H9 (cell line): ENCODE results near the gene NTRK3. TPM values are rescaled to one million over a fixed set of nuclear protein-coding genes. Genes with fewer than 3 reads are reported as not detected.

Experiments
- DNase-seq: peaks from one replicate; pipeline ENCODE4 v3.0.0-alpha.2; 2017
- H2AFZ ChIP-seq: one replicate; pipeline ENCODE4 v1.6.1; 2013; ENCODE audit warnings: mild to moderate bottlenecking, low read length, control low read depth, moderate library complexity
- H2AK5ac ChIP-seq: 2 replicates; pipeline ENCODE4 v1.6.1; 2013; ENCODE audit warnings: low read length, control low read depth, mixed read lengths; ENCODE audit not compliant: insufficient read length
- H2BK120ac ChIP-seq: one replicate; pipeline ENCODE4 v1.6.1; 2013; ENCODE audit warnings: low read depth, mild to moderate bottlenecking, low read length, control low read depth, inconsistent platforms; ENCODE audit not compliant: poor library complexity, severe bottlenecking
- H2BK12ac ChIP-seq: 2 replicates; pipeline ENCODE4 v1.6.1; 2013; ENCODE audit warnings: low read length, control low read depth, mixed read lengths, low read depth; ENCODE audit not compliant: insufficient read length
- H2BK15ac ChIP-seq: 2 replicates; pipeline ENCODE4 v1.6.1; 2013; ENCODE audit warnings: low read depth, low read length, control low read depth
- H2BK20ac ChIP-seq: one replicate; pipeline ENCODE4 v1.6.1; 2013; ENCODE audit warnings: low read depth, mild to moderate bottlenecking, low read length, control low read depth, inconsistent platforms; ENCODE audit not compliant: poor library complexity, severe bottlenecking
- H2BK5ac ChIP-seq: 2 replicates; pipeline ENCODE4 v1.6.1; 2013; ENCODE audit warnings: low read length, control low read depth, mixed read lengths; ENCODE audit not compliant: insufficient read length
- H3K14ac ChIP-seq: 2 replicates; pipeline ENCODE4 v1.6.1; 2013; ENCODE audit warnings: low read length, control low read depth; ENCODE audit not compliant: insufficient read depth
- H3K18ac ChIP-seq: 2 replicates; pipeline ENCODE4 v1.6.1; 2013; ENCODE audit warnings: low read depth, mild to moderate bottlenecking, mixed read lengths, low read length, control low read depth; ENCODE audit not compliant: insufficient read length
- H3K23ac ChIP-seq: 2 replicates; pipeline ENCODE4 v1.6.1; 2013; ENCODE audit warnings: low read length, control low read depth, mixed read lengths, low read depth; ENCODE audit not compliant: insufficient read length
- H3K23me2 ChIP-seq: 2 replicates; pipeline ENCODE4 v1.6.1; 2013; ENCODE audit warnings: low read depth, mild to moderate bottlenecking, mixed read lengths, low read length, control low read depth; ENCODE audit not compliant: insufficient read length, poor library complexity, severe bottlenecking
- H3K27ac ChIP-seq: 2 replicates; pipeline ENCODE4 v1.5.1; 2013; ENCODE audit warnings: low read length, control low read depth, mixed read lengths, low read depth; ENCODE audit not compliant: insufficient read length
- H3K27me3 ChIP-seq: 2 replicates; pipeline ENCODE4 v1.6.1; 2013; ENCODE audit warnings: low read length, control low read depth, inconsistent platforms; ENCODE audit not compliant: insufficient read depth
- H3K4ac ChIP-seq: 2 replicates; pipeline ENCODE4 v1.6.1; 2013; ENCODE audit warnings: low read depth, mild to moderate bottlenecking, control low read depth, inconsistent platforms, low read length, moderate library complexity
- H3K4me1 ChIP-seq: 2 replicates; pipeline ENCODE4 v1.6.1; 2013; ENCODE audit warnings: low read length, control low read depth, inconsistent platforms; ENCODE audit not compliant: insufficient read depth
- H3K4me2 ChIP-seq: 2 replicates; pipeline ENCODE4 v1.6.1; 2013; ENCODE audit warnings: low read length, control low read depth, mixed read lengths; ENCODE audit not compliant: insufficient read length, insufficient read depth
- H3K56ac ChIP-seq: 2 replicates; pipeline ENCODE4 v1.6.1; 2013; ENCODE audit warnings: low read depth, mild to moderate bottlenecking, mixed read lengths, low read length, control low read depth; ENCODE audit not compliant: insufficient read length
- H3K79me1 ChIP-seq: 2 replicates; pipeline ENCODE4 v1.6.1; 2013; ENCODE audit warnings: low read depth, mild to moderate bottlenecking, moderate library complexity, low read length, control low read depth, inconsistent platforms; ENCODE audit not compliant: insufficient read depth, poor library complexity, severe bottlenecking
- H3K79me2 ChIP-seq: 2 replicates; pipeline ENCODE4 v1.6.1; 2013; ENCODE audit warnings: low read length, control low read depth, inconsistent platforms; ENCODE audit not compliant: insufficient read depth
- H3K9ac ChIP-seq: 2 replicates; pipeline ENCODE4 v1.6.1; 2013; ENCODE audit warnings: low read length, control low read depth, mixed read lengths; ENCODE audit not compliant: insufficient read length; ENCODE audit errors: extremely low read depth
- H3K9me3 ChIP-seq: one replicate; pipeline ENCODE4 v1.6.1; 2013; ENCODE audit warnings: low read depth, low read length, inconsistent platforms; ENCODE audit not compliant: control insufficient read depth
- H3T11ph ChIP-seq: one replicate; pipeline ENCODE4 v1.6.1; 2013; ENCODE audit warnings: mild to moderate bottlenecking, low read length, control low read depth, inconsistent platforms
- H4K20me1 ChIP-seq: one replicate; pipeline ENCODE4 v1.6.1; 2013; ENCODE audit not compliant: control insufficient read depth, insufficient read length, insufficient read depth
- H4K5ac ChIP-seq: 2 replicates; pipeline ENCODE4 v1.6.1; 2013; ENCODE audit warnings: low read depth, mild to moderate bottlenecking, mixed read lengths, low read length, control low read depth; ENCODE audit not compliant: insufficient read length
- H4K8ac ChIP-seq: replicated peaks from 2 replicates; pipeline ENCODE4 v1.6.1; 2013; ENCODE audit warnings: low read length, control low read depth, mixed read lengths, low read depth; ENCODE audit not compliant: insufficient read length
- H4K91ac ChIP-seq: 2 replicates; pipeline ENCODE4 v1.6.1; 2013; ENCODE audit warnings: low read depth, mild to moderate bottlenecking, moderate library complexity, mixed read lengths, low read length, control low read depth; ENCODE audit not compliant: insufficient read length
- H3K27ac Mint-ChIP-seq, 3 experiments: 2 replicates in 2 of 3; 3 replicates in 1 of 3; pipeline ENCODE4 v1.8.0; 2020 to 2021; ENCODE audit warnings: mixed read lengths in 3 of 3, mild to moderate bottlenecking in 1 of 3, moderate library complexity in 1 of 3
- H3K27me3 Mint-ChIP-seq: 2 replicates; pipeline ENCODE4 v1.8.0; 2021; ENCODE audit warnings: low read depth, mild to moderate bottlenecking, moderate library complexity, mixed read lengths
- H3K36me3 Mint-ChIP-seq, 3 experiments: 2 replicates in 2 of 3; 3 replicates in 1 of 3; pipeline ENCODE4 v1.8.0; 2020 to 2021; ENCODE audit warnings: low read depth in 3 of 3, mixed read lengths in 3 of 3; ENCODE audit not compliant: insufficient read depth in 1 of 3
- H3K4me1 Mint-ChIP-seq, 2 experiments: 2 replicates each; pipeline ENCODE4 v1.8.0; 2020; ENCODE audit warnings: mixed read lengths in 2 of 2
- H3K4me3 Mint-ChIP-seq, 2 experiments: 2 replicates in 1 of 2; 3 replicates in 1 of 2; pipeline ENCODE4 v1.8.0; 2020 to 2021; ENCODE audit warnings: mild to moderate bottlenecking in 2 of 2, mixed read lengths in 2 of 2, moderate library complexity in 1 of 2
- H3K9me3 Mint-ChIP-seq, 2 experiments: 2 replicates in 1 of 2; 3 replicates in 1 of 2; pipeline ENCODE4 v1.8.0; 2020; ENCODE audit warnings: mild to moderate bottlenecking in 2 of 2, mixed read lengths in 2 of 2, moderate library complexity in 1 of 2
- CTCF ChIP-seq: fragments of 200-600 bp; sonication (generic); conservative IDR thresholded peaks from 3 replicates; pipeline ENCODE4 v1.8.0; 2021; ENCODE audit warnings: antibody characterized with exemption, mild to moderate bottlenecking
- WGBS: extraction: QIAGEN DNeasy Blood & Tissue Kit; methylation state at CpG from one replicate; pipeline ENCODE4 v1.1.7; 2013; ENCODE audit warnings: missing lambda C conversion rate, low lambda C conversion rate, mixed read lengths; ENCODE audit not compliant: insufficient read length; ENCODE audit errors: extremely low coverage; 5-methylcytosine and 5-hydroxymethylcytosine counted together
- total RNA-seq: library from RNA; stranded (reverse); gene quantifications from 2 replicates; pipeline ENCODE4 v1.2.1, GENCODE V29; 2021

Gene NTRK3
- total RNA-seq, 1 experiment from 2014 or later, result 2.5 TPM

- Mint-ChIP-seq H3K4me1 (peaks cover 4% of the 10 kb centered on the region in 2 experiments), H3K27ac (peak overlapping the region in 1 of 3 experiments; percentile 46; a peak in 3 of 7 replicates), H3K27me3 (peaks cover 24% of the 10 kb centered on the region), H3K4me3 (no peak overlapping the region), H3K9me3 (no peaks in the 10 kb centered on the region), H3K36me3 (no peaks in the 10 kb centered on the region)
- no peak overlapping the region for H3K9ac ChIP-seq
- no peak for DNase-seq
- no peak overlapping the region for H2AK5ac ChIP-seq
- H3K4ac ChIP-seq, result no peak overlapping the region
- H3K14ac ChIP-seq, result no peak overlapping the region; the same call in 1 of the 2 replicates
- H2BK120ac ChIP-seq, result no peak overlapping the region
- no peak overlapping the region for H4K91ac ChIP-seq
- peaks cover 3% of the 10 kb centered on the region; the same call in 1 of the 2 replicates for H3K4me1 ChIP-seq
- TF ChIP-seq CTCF, result no peak
- H3K79me1 ChIP-seq, result no peaks in the 10 kb centered on the region
- H3K9me3 ChIP-seq, result no peaks in the 10 kb centered on the region
- no peak overlapping the region for H3K4me2 ChIP-seq
- H2BK15ac ChIP-seq, result no peak overlapping the region
- no peak overlapping the region for H3K27ac ChIP-seq
- no peak overlapping the region for H4K8ac ChIP-seq
- no peak overlapping the region for H2BK12ac ChIP-seq
- H3K56ac ChIP-seq, result no peak overlapping the region
- H4K5ac ChIP-seq, result no peak overlapping the region
- no peak overlapping the region for H2AFZ ChIP-seq
- no peak overlapping the region for H3K18ac ChIP-seq
- no peaks in the 10 kb centered on the region for H3K79me2 ChIP-seq
- no peaks in the 10 kb centered on the region for H3K27me3 ChIP-seq
- no peaks in the 10 kb centered on the region for H4K20me1 ChIP-seq
- no peak overlapping the region for H3K23ac ChIP-seq
- WGBS, result no CpG with 5 or more reads among the region's 8 CpGs
- no peak overlapping the region for H2BK20ac ChIP-seq
- H2BK5ac ChIP-seq, result no peak overlapping the region
- no peak overlapping the region for H3T11ph ChIP-seq
- no peaks in the 10 kb centered on the region for H3K23me2 ChIP-seq
Observed at GRCh38 chr15:88300089-88300488, 43.5 kb upstream of the NTRK3 start.
